OCI-LY7 (cell line): Measurements from ENCODE around the gene KCNH6.

Source experiments
- EZH2phosphoT487 ChIP-seq: fragments of 200-600 bp; sonication (generic); IDR thresholded peaks from 2 replicates; pipeline ENCODE4 v1.6.1; 2018; ENCODE audit warnings: low read depth, borderline replicate concordance, mild to moderate bottlenecking, mixed run types, antibody characterized with exemption, low read length, moderate library complexity, mixed read lengths
- TF ChIP-seq, protein P1 (sequence below): fragments of 200-600 bp; sonication (generic); conservative IDR thresholded peaks from 2 replicates; pipeline ENCODE4 v1.5.1; 2014; ENCODE audit warnings: mild to moderate bottlenecking, antibody characterized with exemption, low read length, moderate library complexity, mixed read lengths

- TF ChIP-seq, protein P1, sequence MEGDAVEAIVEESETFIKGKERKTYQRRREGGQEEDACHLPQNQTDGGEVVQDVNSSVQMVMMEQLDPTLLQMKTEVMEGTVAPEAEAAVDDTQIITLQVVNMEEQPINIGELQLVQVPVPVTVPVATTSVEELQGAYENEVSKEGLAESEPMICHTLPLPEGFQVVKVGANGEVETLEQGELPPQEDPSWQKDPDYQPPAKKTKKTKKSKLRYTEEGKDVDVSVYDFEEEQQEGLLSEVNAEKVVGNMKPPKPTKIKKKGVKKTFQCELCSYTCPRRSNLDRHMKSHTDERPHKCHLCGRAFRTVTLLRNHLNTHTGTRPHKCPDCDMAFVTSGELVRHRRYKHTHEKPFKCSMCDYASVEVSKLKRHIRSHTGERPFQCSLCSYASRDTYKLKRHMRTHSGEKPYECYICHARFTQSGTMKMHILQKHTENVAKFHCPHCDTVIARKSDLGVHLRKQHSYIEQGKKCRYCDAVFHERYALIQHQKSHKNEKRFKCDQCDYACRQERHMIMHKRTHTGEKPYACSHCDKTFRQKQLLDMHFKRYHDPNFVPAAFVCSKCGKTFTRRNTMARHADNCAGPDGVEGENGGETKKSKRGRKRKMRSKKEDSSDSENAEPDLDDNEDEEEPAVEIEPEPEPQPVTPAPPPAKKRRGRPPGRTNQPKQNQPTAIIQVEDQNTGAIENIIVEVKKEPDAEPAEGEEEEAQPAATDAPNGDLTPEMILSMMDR = no peak
- TF ChIP-seq EZH2phosphoT487 = no peak
These were observed 48.6 kb downstream of the KCNH6 start for GRCh38 chr17:63571632-63572310.
